ENCODE results near the gene GALNT10. TPM values are rescaled to one million over a fixed set of nuclear protein-coding genes. Genes with fewer than 3 reads are reported as not detected.
A peak's percentile ranks its signal among the peaks of the same experiment; 100 is the strongest.

GALNT10 gene
- total RNA-seq, 1 experiment from 2014 or later = 22.9 TPM

DNA sequence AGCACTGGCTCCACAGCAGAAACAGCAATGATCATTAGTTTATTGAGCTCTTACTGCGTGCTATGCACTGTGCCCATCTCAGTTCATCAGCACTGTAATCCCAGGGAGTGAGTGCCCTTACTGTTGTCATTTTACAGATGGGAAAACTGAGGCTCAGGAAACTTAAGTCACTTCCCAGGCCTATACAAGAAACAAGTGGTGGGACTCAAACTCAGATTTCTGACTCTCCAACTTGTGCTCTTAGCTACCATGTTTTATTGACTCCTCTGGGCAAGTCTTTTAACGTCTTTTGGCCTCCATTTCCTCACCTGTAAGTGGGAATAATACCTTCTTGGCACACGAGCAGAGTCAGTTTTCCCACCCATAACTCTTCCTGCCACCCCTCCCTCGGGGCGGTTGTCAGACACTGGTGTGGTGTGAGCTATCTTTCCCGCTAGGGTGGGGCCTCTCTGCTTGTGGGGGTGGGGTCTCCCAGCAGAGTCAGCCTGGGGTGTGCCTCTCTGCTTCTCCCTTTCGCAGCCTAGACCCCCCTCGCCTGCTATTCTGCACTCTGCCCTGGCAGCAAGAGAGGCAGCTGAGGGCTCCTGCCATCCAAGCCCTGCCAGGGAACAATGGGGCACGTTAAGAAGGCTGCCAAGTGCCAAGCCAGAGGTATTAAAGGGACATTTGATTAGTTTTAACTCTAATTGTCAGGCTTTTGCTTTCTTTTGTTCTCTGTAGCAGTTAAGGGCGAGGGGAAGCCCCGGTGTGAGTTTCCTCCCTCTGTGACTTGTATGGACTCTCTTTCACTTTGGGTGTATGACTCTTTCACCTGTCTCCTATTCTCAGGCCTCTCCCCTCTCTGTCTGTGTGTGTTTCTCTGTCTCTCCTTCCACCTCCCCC is 12.1 kb downstream of the GALNT10 start (continued):
- no peak for TF ChIP-seq OVOL2 (CRISPR knock-in tag; IDR thresholded peaks at IDR 0.05; ENCODE audit: borderline replicate concordance)
- no peak for TF ChIP-seq ZNF138 (CRISPR knock-in tag; conservative IDR thresholded peaks at IDR 0.05)
- TF ChIP-seq CREB1 (CRISPR knock-in tag; IDR thresholded peaks at IDR 0.05) = no peak

GRCh38 chr5:154203798-154204578 is 13.5 kb downstream of the GALNT10 start:
- Mint-ChIP-seq H3K27ac (peak overlapping the region; percentile 3; the same call in 1 of the 2 replicates), H3K4me1 (peaks cover 57% of the 10 kb centered on the region), H3K4me3 (no peak overlapping the region), H3K9me3 (no peaks in the 10 kb centered on the region), H3K36me3 (no peaks in the 10 kb centered on the region), H3K27me3 (ENCODE audit: low read depth) (no peaks in the 10 kb centered on the region)
- no peak for ATAC-seq
- TF ChIP-seq SMAD4 (CRISPR knock-in tag; IDR thresholded peaks at IDR 0.05) (no peak), NFATC4 (CRISPR knock-in tag; IDR thresholded peaks at IDR 0.05) (no peak), TEAD1 (CRISPR knock-in tag; IDR thresholded peaks at IDR 0.05) (no peak), GRHL2 (CRISPR knock-in tag; IDR thresholded peaks at IDR 0.05; ENCODE audit: insufficient replicate concordance, severe bottlenecking) (no peak), MLX (CRISPR knock-in tag; IDR thresholded peaks at IDR 0.05) (no peak), USF1 (CRISPR knock-in tag; IDR thresholded peaks at IDR 0.05) (no peak), IRF2 (CRISPR knock-in tag; IDR thresholded peaks at IDR 0.05; ENCODE audit: borderline replicate concordance, low read depth) (no peak), CREM (CRISPR knock-in tag; IDR thresholded peaks at IDR 0.05) (no peak), GTF2I (CRISPR knock-in tag; conservative IDR thresholded peaks at IDR 0.05) (no peak), CREB1 (CRISPR knock-in tag; IDR thresholded peaks at IDR 0.05) (no peak), FOXP1 (CRISPR knock-in tag; IDR thresholded peaks at IDR 0.05; ENCODE audit: borderline replicate concordance) (no peak), NR2C2 (CRISPR knock-in tag; IDR thresholded peaks at IDR 0.05) (no peak), CBFB (CRISPR knock-in tag; IDR thresholded peaks at IDR 0.05; ENCODE audit: low read depth) (no peak), NFE2L1 (CRISPR knock-in tag; IDR thresholded peaks at IDR 0.05) (no peak), ZNF219 (CRISPR knock-in tag; IDR thresholded peaks at IDR 0.05; ENCODE audit: borderline replicate concordance) (no peak), ZNF512 (CRISPR knock-in tag; IDR thresholded peaks at IDR 0.05; ENCODE audit: borderline replicate concordance) (no peak), KAT7 (CRISPR knock-in tag; IDR thresholded peaks at IDR 0.05; ENCODE audit: borderline replicate concordance) (no peak)
- TF ChIP-seq, protein P1, sequence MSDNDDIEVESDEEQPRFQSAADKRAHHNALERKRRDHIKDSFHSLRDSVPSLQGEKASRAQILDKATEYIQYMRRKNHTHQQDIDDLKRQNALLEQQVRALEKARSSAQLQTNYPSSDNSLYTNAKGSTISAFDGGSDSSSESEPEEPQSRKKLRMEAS (CRISPR knock-in tag; IDR thresholded peaks at IDR 0.05) = no peak
- TF ChIP-seq, protein P2, sequence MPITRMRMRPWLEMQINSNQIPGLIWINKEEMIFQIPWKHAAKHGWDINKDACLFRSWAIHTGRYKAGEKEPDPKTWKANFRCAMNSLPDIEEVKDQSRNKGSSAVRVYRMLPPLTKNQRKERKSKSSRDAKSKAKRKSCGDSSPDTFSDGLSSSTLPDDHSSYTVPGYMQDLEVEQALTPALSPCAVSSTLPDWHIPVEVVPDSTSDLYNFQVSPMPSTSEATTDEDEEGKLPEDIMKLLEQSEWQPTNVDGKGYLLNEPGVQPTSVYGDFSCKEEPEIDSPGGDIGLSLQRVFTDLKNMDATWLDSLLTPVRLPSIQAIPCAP (CRISPR knock-in tag; IDR thresholded peaks at IDR 0.05) = no peak
- CTCF ChIA-PET = interaction anchor here (1.3 to 2.5 kb wide), 3 partner anchors 14 to 201 kb away, joined by 4 to 10 read pairs (median 6); partner anchors contain the start of gene GALNT10
- POLR2A ChIA-PET = no interaction called here
- DNase-seq (ENCODE audit: low spot score) = no peak

All from WTC11 (cell line).